ENCODE measurements around the gene SLC8A1.

SLC8A1 gene

DNA sequence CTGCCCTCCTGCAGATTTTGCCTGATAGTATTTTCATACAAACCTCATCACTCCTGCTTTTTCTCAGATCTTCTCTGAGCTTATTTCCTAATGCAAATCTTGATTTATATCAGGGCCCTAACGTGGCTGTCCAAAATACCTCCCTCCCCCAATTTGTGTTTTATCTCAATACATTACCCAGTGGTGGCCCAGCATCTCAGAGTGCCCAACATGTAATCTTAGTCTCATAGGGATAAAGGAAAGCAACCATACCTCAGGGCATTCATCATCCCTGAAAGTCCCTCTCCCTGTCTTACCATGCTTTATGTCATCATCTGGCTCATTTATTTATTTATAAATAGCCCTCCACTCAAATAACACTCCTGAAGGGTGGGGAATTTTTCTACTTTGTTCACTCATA is 135.3 kb downstream of the SLC8A1 start:
- Histone ChIP-seq H3K9ac (ENCODE audit: low read depth, low read length) (no peak overlapping the region), H3K4me3 (ENCODE audit: low read depth, low read length) (no peak overlapping the region), H3K4me1 (ENCODE audit: control insufficient read depth, insufficient read depth, low read length) (no peaks in the 10 kb centered on the region), H3K9me3 (ENCODE audit: control insufficient read depth, insufficient read depth, low read length) (no peaks in the 10 kb centered on the region), H3K36me3 (ENCODE audit: control insufficient read depth, insufficient read depth, low read length) (no peaks in the 10 kb centered on the region), H3K27me3 (ENCODE audit: control insufficient read depth, insufficient read depth, low read length) (no peaks in the 10 kb centered on the region)

DNA sequence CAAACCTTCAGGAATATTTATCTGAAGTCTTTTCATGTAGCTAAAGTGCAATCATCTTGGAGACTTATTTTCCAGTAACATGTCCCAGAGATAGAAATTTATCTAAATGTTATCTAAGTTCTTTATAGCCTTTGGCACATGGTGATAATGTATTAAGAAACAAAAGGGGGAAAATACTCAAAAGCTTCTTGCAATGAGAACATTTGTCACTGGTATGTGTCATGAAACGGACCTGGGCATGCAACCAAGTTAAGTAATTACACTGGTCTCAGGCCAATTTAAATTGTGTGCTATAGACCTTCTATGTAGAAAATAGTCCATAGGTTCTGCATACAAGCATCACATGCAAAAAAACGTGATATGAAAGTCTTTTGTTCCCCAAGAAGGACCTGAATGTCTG is 136.2 kb downstream of the SLC8A1 start:
- no peaks in the 10 kb centered on the region for H3K27me3 ChIP-seq (ENCODE audit: control insufficient read depth, insufficient read depth, low read length)
- H3K36me3 ChIP-seq (ENCODE audit: control insufficient read depth, insufficient read depth, low read length), result no peaks in the 10 kb centered on the region
- no peaks in the 10 kb centered on the region for H3K9me3 ChIP-seq (ENCODE audit: control insufficient read depth, insufficient read depth, low read length)
- no peak overlapping the region for H3K9ac ChIP-seq (ENCODE audit: low read depth, low read length)
- no peaks in the 10 kb centered on the region for H3K4me1 ChIP-seq (ENCODE audit: control insufficient read depth, insufficient read depth, low read length)
- H3K4me3 ChIP-seq (ENCODE audit: low read depth, low read length), result no peak overlapping the region

DNA sequence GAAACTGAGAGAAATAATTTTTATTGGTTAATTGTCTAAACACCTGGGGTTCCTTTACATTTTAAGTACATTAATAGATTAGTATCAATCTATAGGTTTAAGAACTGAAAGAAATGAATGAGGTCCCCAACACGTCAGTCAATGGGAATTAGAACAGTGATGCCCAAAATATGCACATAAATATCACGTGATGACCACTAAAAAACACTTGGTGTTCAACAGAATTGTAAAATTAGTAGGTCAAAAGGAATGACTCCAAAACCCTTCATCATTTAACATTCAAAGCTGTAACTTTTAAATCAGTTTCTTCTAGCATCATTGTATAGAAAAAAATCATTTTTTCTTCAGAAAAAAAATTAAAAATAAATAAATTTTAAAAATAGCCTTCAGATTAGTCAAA is 140.9 kb downstream of the SLC8A1 start:
- Histone ChIP-seq H3K4me3 (ENCODE audit: low read depth, low read length) (no peak overlapping the region), H3K9me3 (ENCODE audit: control insufficient read depth, insufficient read depth, low read length) (no peaks in the 10 kb centered on the region), H3K36me3 (ENCODE audit: control insufficient read depth, insufficient read depth, low read length) (no peaks in the 10 kb centered on the region), H3K27me3 (ENCODE audit: control insufficient read depth, insufficient read depth, low read length) (no peaks in the 10 kb centered on the region), H3K9ac (ENCODE audit: low read depth, low read length) (no peak overlapping the region), H3K4me1 (ENCODE audit: control insufficient read depth, insufficient read depth, low read length) (no peaks in the 10 kb centered on the region)

DNA sequence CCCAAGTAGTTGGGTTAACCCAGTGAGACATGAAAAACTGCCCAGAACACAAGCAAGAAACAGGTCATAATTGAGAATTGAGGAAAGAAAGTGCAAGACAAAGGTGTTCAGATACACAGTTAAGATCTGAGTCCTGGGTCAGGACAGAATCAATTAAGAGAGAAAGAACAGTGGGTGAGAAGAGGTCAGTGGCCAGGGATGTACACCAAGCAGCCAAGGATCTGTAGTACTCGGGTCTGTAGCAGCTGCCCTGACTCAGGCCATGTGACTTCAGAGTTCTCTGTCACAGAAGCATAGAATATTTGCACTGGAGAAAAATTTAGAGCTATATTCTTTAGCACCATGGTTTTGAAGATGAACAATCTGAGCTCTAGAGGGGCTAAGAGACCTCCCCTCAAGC is 141.6 kb downstream of the SLC8A1 start:
- no peaks in the 10 kb centered on the region for H3K36me3 ChIP-seq (ENCODE audit: control insufficient read depth, insufficient read depth, low read length)
- no peak overlapping the region for H3K4me3 ChIP-seq (ENCODE audit: low read depth, low read length)
- H3K9ac ChIP-seq (ENCODE audit: low read depth, low read length), result no peak overlapping the region
- no peaks in the 10 kb centered on the region for H3K9me3 ChIP-seq (ENCODE audit: control insufficient read depth, insufficient read depth, low read length)
- no peaks in the 10 kb centered on the region for H3K27me3 ChIP-seq (ENCODE audit: control insufficient read depth, insufficient read depth, low read length)
- no peaks in the 10 kb centered on the region for H3K4me1 ChIP-seq (ENCODE audit: control insufficient read depth, insufficient read depth, low read length)

DNA sequence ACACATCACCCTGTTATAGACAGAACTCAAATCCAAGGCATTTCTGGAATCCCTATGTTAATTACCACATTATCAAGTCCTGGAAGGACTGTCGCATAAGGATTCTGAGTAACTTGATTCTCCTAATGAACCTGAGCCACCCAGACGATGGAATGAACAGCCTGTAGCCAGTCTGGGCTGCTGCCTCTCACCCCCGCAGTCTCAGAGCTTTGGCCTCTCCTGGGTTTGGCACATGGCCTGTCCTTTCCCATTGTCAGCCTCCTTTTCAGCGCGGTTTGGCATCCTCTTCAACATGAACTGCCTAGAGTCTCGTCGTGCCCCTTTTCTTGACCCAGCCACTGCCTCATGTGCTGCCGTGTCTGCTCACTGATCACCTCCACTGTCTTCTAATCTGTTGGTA is 147.6 kb downstream of the SLC8A1 start:
- H3K36me3 ChIP-seq (ENCODE audit: control insufficient read depth, insufficient read depth, low read length), result no peaks in the 10 kb centered on the region
- H3K9ac ChIP-seq (ENCODE audit: low read depth, low read length), result no peak overlapping the region
- no peaks in the 10 kb centered on the region for H3K27me3 ChIP-seq (ENCODE audit: control insufficient read depth, insufficient read depth, low read length)
- H3K4me3 ChIP-seq (ENCODE audit: low read depth, low read length), result no peak overlapping the region
- H3K4me1 ChIP-seq (ENCODE audit: control insufficient read depth, insufficient read depth, low read length), result no peaks in the 10 kb centered on the region
- H3K9me3 ChIP-seq (ENCODE audit: control insufficient read depth, insufficient read depth, low read length), result no peaks in the 10 kb centered on the region

DNA sequence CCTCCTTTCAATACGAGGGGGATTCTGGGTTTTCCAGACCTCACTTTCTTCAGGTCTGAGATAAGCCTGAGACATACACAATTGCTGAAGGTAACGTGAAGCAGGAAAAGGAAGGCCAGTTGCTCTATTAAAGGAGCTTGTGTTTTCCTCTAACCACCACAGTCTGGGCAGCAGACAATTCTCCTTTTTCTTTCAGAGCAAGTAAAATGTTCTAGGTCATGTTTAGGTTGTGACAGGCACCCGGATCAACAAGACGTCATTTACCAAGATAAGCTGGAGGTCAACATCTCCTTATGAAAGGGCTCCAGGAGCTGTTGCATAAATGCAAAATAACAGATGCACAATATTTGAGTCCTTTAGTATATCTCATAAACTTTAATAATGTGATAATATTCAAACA is 148.1 kb downstream of the SLC8A1 start:
- Histone ChIP-seq H3K27me3 (ENCODE audit: control insufficient read depth, insufficient read depth, low read length) (no peaks in the 10 kb centered on the region), H3K36me3 (ENCODE audit: control insufficient read depth, insufficient read depth, low read length) (no peaks in the 10 kb centered on the region), H3K4me1 (ENCODE audit: control insufficient read depth, insufficient read depth, low read length) (no peaks in the 10 kb centered on the region), H3K9ac (ENCODE audit: low read depth, low read length) (no peak overlapping the region), H3K4me3 (ENCODE audit: low read depth, low read length) (no peak overlapping the region), H3K9me3 (ENCODE audit: control insufficient read depth, insufficient read depth, low read length) (no peaks in the 10 kb centered on the region)

DNA sequence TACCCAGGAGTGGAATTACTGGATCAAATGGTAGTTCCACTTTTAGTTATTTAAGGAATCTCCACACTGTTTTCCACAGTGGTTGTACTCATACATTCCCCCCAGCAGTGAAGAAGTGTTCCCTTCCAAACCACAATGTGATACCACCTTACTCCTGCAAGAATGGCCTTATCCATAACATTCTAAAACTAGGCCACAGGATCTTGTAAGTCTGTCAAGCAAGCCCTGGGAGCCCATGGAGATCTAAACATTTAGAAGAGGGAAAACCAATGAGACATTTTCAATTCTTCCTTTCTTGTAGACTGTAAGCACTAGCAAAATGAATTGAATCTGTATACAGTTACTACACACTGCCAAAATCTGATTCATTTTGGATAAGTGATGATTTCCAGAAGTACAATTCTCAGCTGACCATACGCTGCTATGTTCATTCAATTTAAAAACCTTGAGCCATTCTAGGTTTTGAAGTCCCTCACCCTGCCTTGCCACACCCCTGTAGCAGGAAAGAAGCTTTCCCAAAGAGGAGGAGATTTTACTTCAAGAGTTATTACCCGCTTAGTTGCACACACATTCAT is 149.1 kb downstream of the SLC8A1 start:
- Histone ChIP-seq H3K36me3 (ENCODE audit: control insufficient read depth, insufficient read depth, low read length) (no peaks in the 10 kb centered on the region), H3K4me3 (ENCODE audit: low read depth, low read length) (no peak overlapping the region), H3K27me3 (ENCODE audit: control insufficient read depth, insufficient read depth, low read length) (no peaks in the 10 kb centered on the region), H3K9ac (ENCODE audit: low read depth, low read length) (no peak overlapping the region), H3K4me1 (ENCODE audit: control insufficient read depth, insufficient read depth, low read length) (no peaks in the 10 kb centered on the region), H3K9me3 (ENCODE audit: control insufficient read depth, insufficient read depth, low read length) (no peaks in the 10 kb centered on the region)

DNA sequence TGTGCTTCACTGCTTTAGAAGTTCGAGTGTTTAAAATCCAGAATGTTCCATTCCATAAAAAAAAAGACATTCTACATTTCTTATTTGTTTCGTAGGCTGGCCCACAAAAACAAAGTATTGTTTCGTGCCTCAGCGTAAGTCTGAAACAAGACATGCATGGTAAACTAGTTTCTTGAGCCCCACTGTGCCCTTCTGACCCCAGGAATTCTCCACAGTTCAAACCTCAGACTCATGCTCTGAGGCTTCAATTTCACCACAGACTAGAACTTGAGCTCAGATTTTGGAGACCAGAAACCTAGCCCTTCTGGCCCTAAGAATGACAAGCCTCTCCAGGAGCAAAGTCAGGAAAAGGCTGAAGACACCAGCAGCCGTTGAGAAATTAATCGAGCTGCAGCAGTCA is 151.5 kb downstream of the SLC8A1 start:
- no peak overlapping the region for H3K4me3 ChIP-seq (ENCODE audit: low read depth, low read length)
- H3K9ac ChIP-seq (ENCODE audit: low read depth, low read length), result no peak overlapping the region
- no peaks in the 10 kb centered on the region for H3K9me3 ChIP-seq (ENCODE audit: control insufficient read depth, insufficient read depth, low read length)
- H3K4me1 ChIP-seq (ENCODE audit: control insufficient read depth, insufficient read depth, low read length), result no peaks in the 10 kb centered on the region
- H3K27me3 ChIP-seq (ENCODE audit: control insufficient read depth, insufficient read depth, low read length), result no peaks in the 10 kb centered on the region
- no peaks in the 10 kb centered on the region for H3K36me3 ChIP-seq (ENCODE audit: control insufficient read depth, insufficient read depth, low read length)

DNA sequence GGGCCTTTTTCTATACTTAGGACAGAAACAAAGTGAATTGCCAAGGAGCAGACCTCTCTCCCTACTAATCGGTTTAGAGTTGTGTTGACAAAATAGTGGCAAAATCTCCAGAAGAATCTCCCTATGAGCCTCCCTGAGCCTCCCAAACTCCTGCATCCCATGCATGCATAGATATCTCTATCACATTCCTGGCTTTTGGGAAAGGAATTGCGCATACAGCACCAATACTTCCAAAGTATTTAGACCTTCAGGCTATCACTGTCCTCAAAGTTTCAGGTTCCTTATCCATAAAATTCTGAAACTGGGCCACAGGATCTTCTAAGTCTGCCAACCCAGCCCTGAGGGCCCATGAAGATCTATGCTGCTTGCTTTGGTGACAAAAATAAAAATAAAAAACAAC is 152.1 kb downstream of the SLC8A1 start:
- no peaks in the 10 kb centered on the region for H3K9me3 ChIP-seq (ENCODE audit: control insufficient read depth, insufficient read depth, low read length)
- no peak overlapping the region for H3K9ac ChIP-seq (ENCODE audit: low read depth, low read length)
- H3K36me3 ChIP-seq (ENCODE audit: control insufficient read depth, insufficient read depth, low read length), result no peaks in the 10 kb centered on the region
- no peaks in the 10 kb centered on the region for H3K4me1 ChIP-seq (ENCODE audit: control insufficient read depth, insufficient read depth, low read length)
- no peak overlapping the region for H3K4me3 ChIP-seq (ENCODE audit: low read depth, low read length)
- no peaks in the 10 kb centered on the region for H3K27me3 ChIP-seq (ENCODE audit: control insufficient read depth, insufficient read depth, low read length)

DNA sequence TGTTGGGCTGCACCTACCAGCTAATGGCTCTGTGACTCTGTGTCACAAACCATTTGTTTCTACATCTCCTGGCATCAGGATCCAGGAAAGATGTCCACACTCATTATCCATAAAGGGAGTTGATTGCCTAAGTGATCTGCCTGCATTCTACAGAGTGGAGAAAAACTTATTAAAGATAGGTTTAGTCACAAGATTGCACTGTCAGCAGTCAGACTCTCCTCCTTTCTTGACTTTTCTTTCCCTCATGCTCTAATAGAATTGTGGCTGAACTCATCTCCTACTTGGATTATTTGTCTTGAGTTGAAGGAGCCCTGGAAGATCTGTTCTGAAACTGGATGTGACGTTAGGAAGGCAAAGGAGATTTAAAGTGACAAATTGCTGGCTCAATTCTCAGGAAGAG is 152.7 kb downstream of the SLC8A1 start:
- Histone ChIP-seq H3K4me3 (ENCODE audit: low read depth, low read length) (no peak overlapping the region), H3K4me1 (ENCODE audit: control insufficient read depth, insufficient read depth, low read length) (no peaks in the 10 kb centered on the region), H3K27me3 (ENCODE audit: control insufficient read depth, insufficient read depth, low read length) (no peaks in the 10 kb centered on the region), H3K9me3 (ENCODE audit: control insufficient read depth, insufficient read depth, low read length) (no peaks in the 10 kb centered on the region), H3K9ac (ENCODE audit: low read depth, low read length) (no peak overlapping the region), H3K36me3 (ENCODE audit: control insufficient read depth, insufficient read depth, low read length) (no peaks in the 10 kb centered on the region)

DNA sequence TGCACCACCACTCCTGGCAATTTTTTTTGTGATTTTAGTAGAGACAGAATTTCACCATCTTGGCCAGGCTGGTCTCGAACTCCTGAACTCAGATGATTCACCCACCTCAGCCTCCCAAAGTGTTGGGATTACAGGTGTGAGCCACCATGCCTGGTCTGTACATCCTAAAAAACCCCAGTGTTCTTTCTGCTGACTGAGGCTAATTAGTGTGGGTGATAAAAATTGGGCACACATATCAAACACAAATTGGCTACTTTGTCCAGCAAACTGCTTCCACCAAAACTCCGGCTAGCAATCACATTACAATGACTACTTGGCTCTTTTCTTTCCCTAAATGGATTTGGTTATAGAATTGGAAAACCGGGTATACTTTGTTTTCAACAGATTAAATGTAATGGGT is 153.9 kb downstream of the SLC8A1 start:
- H3K36me3 ChIP-seq (ENCODE audit: control insufficient read depth, insufficient read depth, low read length), result no peaks in the 10 kb centered on the region

DNA sequence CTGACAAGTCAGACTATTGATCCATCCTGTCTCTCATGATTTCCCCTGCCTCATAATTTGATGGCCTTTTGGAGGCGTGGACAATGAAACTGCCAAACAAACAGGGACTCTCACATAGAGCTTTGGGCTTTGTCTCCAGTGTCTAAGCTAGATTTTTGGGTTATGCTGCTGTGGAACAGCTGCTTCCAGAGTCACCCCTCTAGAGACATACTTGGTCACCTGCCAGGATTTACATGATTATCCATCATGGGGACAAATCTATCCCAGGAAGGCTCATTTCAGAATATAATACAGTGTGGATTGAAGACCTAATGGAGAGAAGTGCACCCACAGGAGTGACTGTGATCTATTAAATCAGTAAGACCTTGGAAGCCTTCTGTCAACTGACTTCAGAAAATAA is 159.6 kb downstream of the SLC8A1 start:
- Histone ChIP-seq H3K4me3 (ENCODE audit: low read depth, low read length) (no peak overlapping the region), H3K4me1 (ENCODE audit: control insufficient read depth, insufficient read depth, low read length) (no peaks in the 10 kb centered on the region), H3K9me3 (ENCODE audit: control insufficient read depth, insufficient read depth, low read length) (no peaks in the 10 kb centered on the region), H3K9ac (ENCODE audit: low read depth, low read length) (no peak overlapping the region), H3K27me3 (ENCODE audit: control insufficient read depth, insufficient read depth, low read length) (no peaks in the 10 kb centered on the region), H3K36me3 (ENCODE audit: control insufficient read depth, insufficient read depth, low read length) (no peaks in the 10 kb centered on the region)

More for the DNA sequence above, 153.9 kb downstream of the SLC8A1 start:
- no peaks in the 10 kb centered on the region for H3K4me1 ChIP-seq (ENCODE audit: control insufficient read depth, insufficient read depth, low read length)
- no peak overlapping the region for H3K4me3 ChIP-seq (ENCODE audit: low read depth, low read length)
- H3K9me3 ChIP-seq (ENCODE audit: control insufficient read depth, insufficient read depth, low read length), result no peaks in the 10 kb centered on the region
- H3K27me3 ChIP-seq (ENCODE audit: control insufficient read depth, insufficient read depth, low read length), result no peaks in the 10 kb centered on the region
- H3K9ac ChIP-seq (ENCODE audit: low read depth, low read length), result no peak overlapping the region
